GM12873 (cell line): ENCODE data around the gene PSMB10.

Experiments used
- TF ChIP-seq, protein P1 (sequence below): IDR thresholded peaks from 2 replicates; pipeline ENCODE4 v1.5.1; 2012; ENCODE audit warnings: low read depth, mild to moderate bottlenecking, moderate library complexity, low read length, control low read depth; ENCODE audit not compliant: insufficient read depth; ENCODE audit errors: missing control alignments

PSMB10 gene

GRCh38 chr16:67966549-67967182 is 30.0 kb upstream of the PSMB10 start:
- TF ChIP-seq, protein P1, sequence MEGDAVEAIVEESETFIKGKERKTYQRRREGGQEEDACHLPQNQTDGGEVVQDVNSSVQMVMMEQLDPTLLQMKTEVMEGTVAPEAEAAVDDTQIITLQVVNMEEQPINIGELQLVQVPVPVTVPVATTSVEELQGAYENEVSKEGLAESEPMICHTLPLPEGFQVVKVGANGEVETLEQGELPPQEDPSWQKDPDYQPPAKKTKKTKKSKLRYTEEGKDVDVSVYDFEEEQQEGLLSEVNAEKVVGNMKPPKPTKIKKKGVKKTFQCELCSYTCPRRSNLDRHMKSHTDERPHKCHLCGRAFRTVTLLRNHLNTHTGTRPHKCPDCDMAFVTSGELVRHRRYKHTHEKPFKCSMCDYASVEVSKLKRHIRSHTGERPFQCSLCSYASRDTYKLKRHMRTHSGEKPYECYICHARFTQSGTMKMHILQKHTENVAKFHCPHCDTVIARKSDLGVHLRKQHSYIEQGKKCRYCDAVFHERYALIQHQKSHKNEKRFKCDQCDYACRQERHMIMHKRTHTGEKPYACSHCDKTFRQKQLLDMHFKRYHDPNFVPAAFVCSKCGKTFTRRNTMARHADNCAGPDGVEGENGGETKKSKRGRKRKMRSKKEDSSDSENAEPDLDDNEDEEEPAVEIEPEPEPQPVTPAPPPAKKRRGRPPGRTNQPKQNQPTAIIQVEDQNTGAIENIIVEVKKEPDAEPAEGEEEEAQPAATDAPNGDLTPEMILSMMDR = no peak

- TF ChIP-seq, protein P1 = no peak
Measured at GRCh38 chr16:67965668-67966548, 29.3 kb upstream of the PSMB10 start.

GRCh38 chr16:67964477-67965131 is 28.0 kb upstream of the PSMB10 start:
- TF ChIP-seq, protein P1 = no peak

- TF ChIP-seq, protein P1 = no peak
Measured at GRCh38 chr16:67963662-67964321, 27.1 kb upstream of the PSMB10 start.

- TF ChIP-seq, protein P1 = no peak
Measured at GRCh38 chr16:67963292-67963661, 26.6 kb upstream of the PSMB10 start.

DNA sequence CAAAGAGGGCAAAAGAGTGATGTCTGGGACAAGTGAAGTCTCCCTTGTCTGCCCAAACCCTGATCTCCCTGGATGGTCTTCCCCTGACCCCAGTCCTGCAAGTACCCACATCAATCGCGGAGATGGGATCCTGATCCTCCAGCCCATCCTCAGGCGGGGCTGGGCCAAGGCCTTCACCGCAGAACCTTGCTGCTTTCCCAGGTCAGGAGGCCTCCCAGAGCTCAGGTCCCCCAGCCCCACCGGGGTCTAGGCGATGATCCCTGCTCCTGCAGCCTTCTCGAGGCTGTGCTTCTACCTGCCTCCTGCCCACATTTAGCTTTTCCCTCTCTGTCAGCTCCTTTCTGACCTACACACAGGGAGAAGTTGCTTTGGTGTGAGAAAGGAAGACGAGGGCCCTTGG is 25.5 kb upstream of the PSMB10 start:
- TF ChIP-seq, protein P1 = no peak

DNA sequence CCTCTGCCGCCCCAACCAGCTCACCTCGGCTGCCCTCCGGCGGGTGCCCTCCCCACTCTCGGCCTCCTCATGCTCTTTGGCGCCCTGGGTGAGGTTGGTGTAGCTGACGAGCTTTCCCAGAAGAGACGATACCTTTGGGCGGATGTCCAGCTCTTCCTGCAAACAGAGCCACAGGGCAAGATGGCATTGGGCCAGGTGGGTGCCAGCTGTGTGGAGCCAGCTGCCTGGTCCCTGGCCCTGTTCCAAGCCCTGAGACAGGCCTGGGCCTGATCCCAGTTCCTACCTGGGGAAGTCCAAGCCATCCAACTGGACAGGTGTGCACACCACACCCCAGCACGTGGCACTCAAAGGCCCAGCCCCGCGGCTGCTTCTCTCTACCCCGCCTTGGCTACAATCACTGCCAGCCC is 24.9 kb upstream of the PSMB10 start:
- TF ChIP-seq, protein P1 = no peak
